GM18909 (cell line): ENCODE data around the gene NRP2.

Experiments
- ATAC-seq: cut with Tn5 transposase; IDR thresholded peaks from one replicate; pipeline ENCODE4 v1.9.1; 2021; ENCODE audit warnings: mild to moderate bottlenecking; ENCODE audit not compliant: unreplicated experiment, poor library complexity

NRP2 gene

GRCh38 chr2:205682239-205682970 is at the start of gene NRP2:
Gene NRP2, plus strand, starts transcription at chr2:205682501. Its CDS starts 790 bp downstream, at chr2:205683291.
- peak; percentile 61 for ATAC-seq

GRCh38 chr2:205633994-205634393 is 48.3 kb upstream of the NRP2 start:
- ATAC-seq, result no peak

- no peak for ATAC-seq
Measured at GRCh38 chr2:205636549-205637319, 45.6 kb upstream of the NRP2 start.

GRCh38 chr2:205637320-205637602 is 45.0 kb upstream of the NRP2 start:
- ATAC-seq, result no peak

- ATAC-seq, result no peak
Measured at GRCh38 chr2:205637779-205638503, 44.4 kb upstream of the NRP2 start.

GRCh38 chr2:205640716-205641115 is 41.6 kb upstream of the NRP2 start:
- no peak for ATAC-seq

- no peak for ATAC-seq
Measured at GRCh38 chr2:205642599-205643356, 39.5 kb upstream of the NRP2 start.

GRCh38 chr2:205643391-205643885 is 38.9 kb upstream of the NRP2 start:
- no peak for ATAC-seq

- ATAC-seq, result no peak
Measured at GRCh38 chr2:205644018-205644417, 38.3 kb upstream of the NRP2 start.

GRCh38 chr2:205646680-205647079 is 35.6 kb upstream of the NRP2 start:
- peak; percentile 100 for ATAC-seq

GRCh38 chr2:205650450-205650849 is 31.9 kb upstream of the NRP2 start:
- no peak for ATAC-seq

- ATAC-seq, result no peak
Measured at GRCh38 chr2:205650931-205651330, 31.4 kb upstream of the NRP2 start.

- no peak for ATAC-seq
Measured at GRCh38 chr2:205651719-205652118, 30.6 kb upstream of the NRP2 start.

GRCh38 chr2:205654878-205655605 is 27.3 kb upstream of the NRP2 start:
- no peak for ATAC-seq

- ATAC-seq, result no peak
Measured at GRCh38 chr2:205655779-205656456, 26.4 kb upstream of the NRP2 start.

- ATAC-seq, result no peak
Measured at GRCh38 chr2:205656461-205656860, 25.8 kb upstream of the NRP2 start.

GRCh38 chr2:205656941-205657340 is 25.4 kb upstream of the NRP2 start:
- ATAC-seq, result no peak

- no peak for ATAC-seq
Measured at GRCh38 chr2:205657579-205657978, 24.7 kb upstream of the NRP2 start.

- ATAC-seq, result no peak
Measured at GRCh38 chr2:205658068-205658467, 24.2 kb upstream of the NRP2 start.
